GM19035 (cell line): ENCODE measurements around the gene CD300LF.

ENCODE experiments used
- ATAC-seq: cut with Tn5 transposase; IDR thresholded peaks from one replicate; pipeline ENCODE4 v1.9.1; 2021; ENCODE audit not compliant: unreplicated experiment

The CD300LF gene

DNA sequence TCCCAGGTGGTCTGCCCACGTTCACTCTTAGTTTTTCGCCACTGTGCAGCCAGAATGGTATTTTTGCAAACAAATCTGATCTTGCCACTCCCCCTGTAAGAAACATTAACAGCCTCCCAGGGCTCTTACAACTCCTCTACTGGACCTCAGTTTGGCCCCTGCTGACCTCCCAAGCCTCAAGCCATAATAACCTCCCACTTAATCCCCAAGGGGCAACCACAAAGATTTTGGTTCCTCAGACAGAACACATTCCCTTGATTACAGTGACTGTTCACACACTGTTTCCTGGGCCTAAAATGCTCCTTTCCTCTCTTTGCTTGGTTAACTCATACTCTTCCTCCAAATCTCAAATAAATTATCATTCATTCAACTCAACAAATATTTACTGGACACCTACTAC is 67.7 kb downstream of the CD300LF start:
- ATAC-seq, result no peak

DNA sequence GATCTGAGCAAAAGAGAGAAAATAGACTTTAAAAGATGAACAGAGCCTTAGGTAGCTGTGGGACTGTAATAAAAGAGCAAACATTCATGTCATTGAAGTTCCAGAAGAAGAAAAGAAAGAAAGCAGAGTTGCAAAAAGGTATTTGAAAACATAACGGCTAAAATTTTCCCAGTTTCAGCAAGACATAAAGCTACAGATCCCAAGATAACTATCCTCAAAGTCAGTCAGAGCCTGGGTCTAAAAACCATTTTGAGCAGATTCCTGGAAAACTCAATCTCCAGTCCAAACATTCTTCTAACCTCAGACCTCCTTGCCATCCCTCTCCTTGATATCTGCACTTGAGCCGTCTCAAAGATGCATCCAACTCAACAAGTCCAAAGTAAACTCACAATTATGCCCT is 68.3 kb downstream of the CD300LF start:
- ATAC-seq, result no peak
